ENCODE data around the gene TMEM9B. TPM values are rescaled to one million over a fixed set of nuclear protein-coding genes. Genes with fewer than 3 reads are reported as not detected.

Gene TMEM9B
- total and polyA plus RNA-seq, 7 experiments from 2014 or later: 16.2 to 83.0 (median 30.8) TPM

GRCh38 chr11:8948886-8949285 is 15.4 kb downstream of the TMEM9B start:
- H3K4me1 Mint-ChIP-seq: peaks cover 0 to 4% (median 0%) of the 10 kb centered on the region in 7 donors
- no peak overlapping the region for H3K4me3 ChIP-seq (ENCODE audit: low read length)
- no peaks in the 10 kb centered on the region for H3K9me3 Mint-ChIP-seq
- POLR2A ChIA-PET: interaction anchor here (1.1 kb wide), 1 partner anchor 11 kb away, joined by 4 read pairs; no protein-coding TSS in a partner anchor
- H3K4me3 Mint-ChIP-seq: no peak overlapping the region
- peaks cover 0 to 4% (median 0%) of the 10 kb centered on the region in 5 donors for H3K27me3 Mint-ChIP-seq
- H3K4me1 ChIP-seq (ENCODE audit: control insufficient read depth in 2 of 2, insufficient read depth in 2 of 2, low read length in 2 of 2): no peaks in the 10 kb centered on the region
- CTCF ChIA-PET: interaction anchor here (0.6 to 2.5 kb wide), 2 partner anchors 11 to 77 kb away, joined by 3 to 9 read pairs; no protein-coding TSS in a partner anchor
- peaks cover 14 to 55% (median 20%) of the 10 kb centered on the region in 3 experiments for H3K36me3 ChIP-seq (ENCODE audit: control insufficient read depth in 2 of 3, insufficient read depth in 3 of 3, low read length in 3 of 3)
- intact Hi-C loops (cut with micrococcal nuclease): no loop called here
- no peak overlapping the region for H3K27ac ChIP-seq (ENCODE audit: low read depth, low read length)
- peaks cover 8 to 53% (median 28%) of the 10 kb centered on the region in 5 donors for H3K36me3 Mint-ChIP-seq
- H3K27me3 ChIP-seq (ENCODE audit: control insufficient read depth in 2 of 2, insufficient read depth in 2 of 2, low read length in 2 of 2): no peaks in the 10 kb centered on the region
- DNase-seq (no peak), ATAC-seq (no peak)
- H3K9me3 ChIP-seq (ENCODE audit: control insufficient read depth in 2 of 3, low read length in 3 of 3): no peaks in the 10 kb centered on the region
- peak overlapping the region in 1 of 9 donors; percentile 55 for H3K27ac Mint-ChIP-seq

GRCh38 chr11:8947230-8947943 is 16.9 kb downstream of the TMEM9B start:
- H3K27ac ChIP-seq (ENCODE audit: low read depth, low read length): no peak overlapping the region
- ChIA-PET CTCF (no interaction called here), POLR2A (interaction anchor here (0.6 kb wide), 1 partner anchor 706 kb away, joined by 3 read pairs; no protein-coding TSS in a partner anchor)
- H3K9me3 ChIP-seq (ENCODE audit: control insufficient read depth in 2 of 3, low read length in 3 of 3): no peaks in the 10 kb centered on the region
- intact Hi-C loops (cut with micrococcal nuclease): no loop called here
- H3K36me3 Mint-ChIP-seq: peaks cover 7 to 38% (median 26%) of the 10 kb centered on the region in 5 donors
- no peaks in the 10 kb centered on the region for H3K27me3 ChIP-seq (ENCODE audit: control insufficient read depth in 2 of 2, insufficient read depth in 2 of 2, low read length in 2 of 2)
- H3K9me3 Mint-ChIP-seq: no peaks in the 10 kb centered on the region
- no peak overlapping the region for H3K4me3 Mint-ChIP-seq
- ATAC-seq: no peak
- H3K27me3 Mint-ChIP-seq: peaks cover 0 to 8% (median 0%) of the 10 kb centered on the region in 5 donors
- peaks cover 0 to 3% (median 0%) of the 10 kb centered on the region in 7 donors for H3K4me1 Mint-ChIP-seq
- H3K4me3 ChIP-seq (ENCODE audit: low read length): no peak overlapping the region
- peak overlapping the region in 1 of 9 donors; percentile 36 for H3K27ac Mint-ChIP-seq
- H3K36me3 ChIP-seq (ENCODE audit: control insufficient read depth in 2 of 3, insufficient read depth in 3 of 3, low read length in 3 of 3): peaks cover 7 to 40% (median 14%) of the 10 kb centered on the region in 3 experiments
- DNase-seq: no peak
- H3K4me1 ChIP-seq (ENCODE audit: control insufficient read depth in 2 of 2, insufficient read depth in 2 of 2, low read length in 2 of 2): no peaks in the 10 kb centered on the region

GRCh38 chr11:8942518-8943066 is 21.6 kb downstream of the TMEM9B start, which contains the start of gene ASCL3:
ASCL3 (minus strand) TSS chr11:8943016; CDS start chr11:8938161, 4,855 bp downstream.
- no peaks in the 10 kb centered on the region for H3K9me3 Mint-ChIP-seq
- CTCF ChIA-PET: no interaction called here
- ATAC-seq (no peak), DNase-seq (no peak)
- Histone ChIP-seq H3K27me3 (ENCODE audit: control insufficient read depth in 2 of 2, insufficient read depth in 2 of 2, low read length in 2 of 2) (no peaks in the 10 kb centered on the region), H3K4me1 (ENCODE audit: control insufficient read depth in 2 of 2, insufficient read depth in 2 of 2, low read length in 2 of 2) (no peaks in the 10 kb centered on the region), H3K27ac (ENCODE audit: low read depth, low read length) (no peak within 1 kb of the TSS), H3K36me3 (ENCODE audit: control insufficient read depth in 2 of 3, insufficient read depth in 3 of 3, low read length in 3 of 3) (peaks cover 0 to 8% (median 3%) of the 10 kb centered on the region in 3 experiments), H3K9me3 (ENCODE audit: control insufficient read depth in 2 of 3, low read length in 3 of 3) (no peaks in the 10 kb centered on the region), H3K4me3 (ENCODE audit: low read length) (no peak within 1 kb of the TSS)
- no peak within 1 kb of the TSS for H3K27ac Mint-ChIP-seq
- no peak within 1 kb of the TSS for H3K4me3 Mint-ChIP-seq
- peaks cover 0 to 3% (median 0%) of the 10 kb centered on the region in 7 donors for H3K4me1 Mint-ChIP-seq
- H3K36me3 Mint-ChIP-seq: peaks cover 3 to 12% (median 8%) of the 10 kb centered on the region in 5 donors
- H3K27me3 Mint-ChIP-seq: peaks cover 0 to 22% (median 5%) of the 10 kb centered on the region in 5 donors
- intact Hi-C loops (cut with micrococcal nuclease): no loop called here
- POLR2A ChIA-PET: no interaction called here

- H3K27me3 ChIP-seq (ENCODE audit: control insufficient read depth in 2 of 2, insufficient read depth in 2 of 2, low read length in 2 of 2): no peaks in the 10 kb centered on the region
- no peak overlapping the region for H3K27ac Mint-ChIP-seq
- no peak for ATAC-seq
- H3K4me1 ChIP-seq (ENCODE audit: control insufficient read depth in 2 of 2, insufficient read depth in 2 of 2, low read length in 2 of 2): no peaks in the 10 kb centered on the region
- peaks cover 0 to 4% (median 0%) of the 10 kb centered on the region in 5 donors for H3K36me3 Mint-ChIP-seq
- no peak overlapping the region for H3K4me3 ChIP-seq (ENCODE audit: low read length)
- no peak for DNase-seq
- POLR2A ChIA-PET: interaction anchor here (0.7 kb wide), 1 partner anchor 16 kb away, joined by 3 read pairs; no protein-coding TSS in a partner anchor
- H3K27me3 Mint-ChIP-seq: peaks cover 0 to 22% (median 5%) of the 10 kb centered on the region in 5 donors
- H3K36me3 ChIP-seq (ENCODE audit: control insufficient read depth in 2 of 3, insufficient read depth in 3 of 3, low read length in 3 of 3): no peaks in the 10 kb centered on the region
- CTCF ChIA-PET: no interaction called here
- no peak overlapping the region for H3K27ac ChIP-seq (ENCODE audit: low read depth, low read length)
- no peaks in the 10 kb centered on the region for H3K9me3 Mint-ChIP-seq
- H3K4me3 Mint-ChIP-seq: no peak overlapping the region
- intact Hi-C loops (cut with micrococcal nuclease): no loop called here
- no peaks in the 10 kb centered on the region for H3K9me3 ChIP-seq (ENCODE audit: control insufficient read depth in 2 of 3, low read length in 3 of 3)
- H3K4me1 Mint-ChIP-seq: no peaks in the 10 kb centered on the region
Measured at GRCh38 chr11:8941341-8942103, 22.7 kb downstream of the TMEM9B start.

GRCh38 chr11:8937659-8938058 is 26.6 kb downstream of the TMEM9B start:
- H3K36me3 ChIP-seq (ENCODE audit: control insufficient read depth in 2 of 3, insufficient read depth in 3 of 3, low read length in 3 of 3): no peaks in the 10 kb centered on the region
- no peak for ATAC-seq
- no peaks in the 10 kb centered on the region for H3K27me3 ChIP-seq (ENCODE audit: control insufficient read depth in 2 of 2, insufficient read depth in 2 of 2, low read length in 2 of 2)
- POLR2A ChIA-PET: interaction anchor here (0.9 kb wide), 1 partner anchor 555 kb away, joined by 3 read pairs; no protein-coding TSS in a partner anchor
- Mint-ChIP-seq H3K4me3 (no peak overlapping the region), H3K27me3 (peaks cover 0 to 16% (median 4%) of the 10 kb centered on the region in 5 donors), H3K36me3 (no peaks in the 10 kb centered on the region), H3K27ac (no peak overlapping the region), H3K4me1 (peaks cover 0 to 8% (median 4%) of the 10 kb centered on the region in 7 donors), H3K9me3 (no peaks in the 10 kb centered on the region)
- H3K4me3 ChIP-seq (ENCODE audit: low read length): no peak overlapping the region
- CTCF ChIA-PET: no interaction called here
- no peak for DNase-seq
- no peak overlapping the region for H3K27ac ChIP-seq (ENCODE audit: low read depth, low read length)
- no peaks in the 10 kb centered on the region for H3K9me3 ChIP-seq (ENCODE audit: control insufficient read depth in 2 of 3, low read length in 3 of 3)
- intact Hi-C loops (cut with micrococcal nuclease): no loop called here
- no peaks in the 10 kb centered on the region for H3K4me1 ChIP-seq (ENCODE audit: control insufficient read depth in 2 of 2, insufficient read depth in 2 of 2, low read length in 2 of 2)

- CTCF ChIA-PET: interaction anchor here (0.6 kb wide), 1 partner anchor 71 kb away, joined by 3 read pairs; no protein-coding TSS in a partner anchor
- H3K27ac Mint-ChIP-seq: no peak overlapping the region
- H3K4me1 Mint-ChIP-seq: peaks cover 0 to 8% (median 4%) of the 10 kb centered on the region in 7 donors
Measured at GRCh38 chr11:8937159-8937558, 27.1 kb downstream of the TMEM9B start.

More at GRCh38 chr11:8937159-8937558, 27.1 kb downstream of the TMEM9B start:
- H3K27me3 ChIP-seq (ENCODE audit: control insufficient read depth in 2 of 2, insufficient read depth in 2 of 2, low read length in 2 of 2): no peaks in the 10 kb centered on the region
- ATAC-seq (no peak), DNase-seq (no peak)
- H3K36me3 Mint-ChIP-seq: no peaks in the 10 kb centered on the region
- no peaks in the 10 kb centered on the region for H3K9me3 ChIP-seq (ENCODE audit: control insufficient read depth in 2 of 3, low read length in 3 of 3)
- POLR2A ChIA-PET: interaction anchor here (0.9 kb wide), 1 partner anchor 556 kb away, joined by 3 read pairs; no protein-coding TSS in a partner anchor
- no peaks in the 10 kb centered on the region for H3K9me3 Mint-ChIP-seq
- H3K36me3 ChIP-seq (ENCODE audit: control insufficient read depth in 2 of 3, insufficient read depth in 3 of 3, low read length in 3 of 3): no peaks in the 10 kb centered on the region
- no peak overlapping the region for H3K27ac ChIP-seq (ENCODE audit: low read depth, low read length)
- no peak overlapping the region for H3K4me3 ChIP-seq (ENCODE audit: low read length)
- H3K4me1 ChIP-seq (ENCODE audit: control insufficient read depth in 2 of 2, insufficient read depth in 2 of 2, low read length in 2 of 2): no peaks in the 10 kb centered on the region
- intact Hi-C loops (cut with micrococcal nuclease): no loop called here
- no peak overlapping the region for H3K4me3 Mint-ChIP-seq
- H3K27me3 Mint-ChIP-seq: peaks cover 0 to 11% (median 4%) of the 10 kb centered on the region in 5 donors

Measured in naive thymus-derived CD4-positive, alpha-beta T cell (primary cell).